Measurements from ENCODE around the gene KRTAP3-2.

Gene KRTAP3-2

GRCh38 chr17:41016578-41017215 is 17.0 kb upstream of the KRTAP3-2 start:
- TF ChIP-seq CTCF (IDR thresholded peaks at IDR 0.05; ENCODE audit: low read depth, low read length, missing control alignments), result no peak
- no peak for DNase-seq (ENCODE audit: extremely low read depth, low read depth)
- H3K4me3 ChIP-seq (replicated peaks; ENCODE audit: low read depth, low read length), result no peak overlapping the region

- no peak for TF ChIP-seq CTCF (IDR thresholded peaks at IDR 0.05; ENCODE audit: low read depth, low read length, missing control alignments)
Observed at GRCh38 chr17:41015454-41015853, 15.7 kb upstream of the KRTAP3-2 start.

GRCh38 chr17:41013606-41014005 is 13.9 kb upstream of the KRTAP3-2 start:
- peak; percentile 80 for DNase-seq (ENCODE audit: extremely low read depth, low read depth)
- no peak for TF ChIP-seq CTCF (IDR thresholded peaks at IDR 0.05; ENCODE audit: low read depth, low read length, missing control alignments)
- no peak overlapping the region for H3K4me3 ChIP-seq (replicated peaks; ENCODE audit: low read depth, low read length)

More at GRCh38 chr17:41015454-41015853, 15.7 kb upstream of the KRTAP3-2 start:
- no peak overlapping the region for H3K4me3 ChIP-seq (replicated peaks; ENCODE audit: low read depth, low read length)
- no peak for DNase-seq (ENCODE audit: extremely low read depth, low read depth)

GRCh38 chr17:41013181-41013580 is 13.5 kb upstream of the KRTAP3-2 start:
- H3K4me3 ChIP-seq (replicated peaks; ENCODE audit: low read depth, low read length), result no peak overlapping the region
- TF ChIP-seq CTCF (IDR thresholded peaks at IDR 0.05; ENCODE audit: low read depth, low read length, missing control alignments), result no peak
- peak; percentile 92 for DNase-seq (ENCODE audit: extremely low read depth, low read depth)

GRCh38 chr17:41012326-41013120 is 12.8 kb upstream of the KRTAP3-2 start:
- H3K4me3 ChIP-seq (replicated peaks; ENCODE audit: low read depth, low read length), result no peak overlapping the region
- TF ChIP-seq CTCF (IDR thresholded peaks at IDR 0.05; ENCODE audit: low read depth, low read length, missing control alignments), result no peak
- DNase-seq (ENCODE audit: extremely low read depth, low read depth), result no peak

- TF ChIP-seq CTCF (IDR thresholded peaks at IDR 0.05; ENCODE audit: low read depth, low read length, missing control alignments), result no peak
- H3K4me3 ChIP-seq (replicated peaks; ENCODE audit: low read depth, low read length), result no peak overlapping the region
- no peak for DNase-seq (ENCODE audit: extremely low read depth, low read depth)
Observed at GRCh38 chr17:41010441-41010840, 10.7 kb upstream of the KRTAP3-2 start.
